ENCODE measurements around the gene NR1D1. TPM values are rescaled to one million over a fixed set of nuclear protein-coding genes. Genes with fewer than 3 reads are reported as not detected.

NR1D1 gene
- total RNA-seq, 4 donors from 2014 or later = 1.5 to 20.4 (median 18.3) TPM

- Histone ChIP-seq H3K27ac (peak overlapping the region in 2 of 4 donors; percentile 13 to 43), H3K4me1 (peaks cover 17 to 54% (median 24%) of the 10 kb centered on the region in 3 donors), H3K9me3 (no peaks in the 10 kb centered on the region), H3K4me3 (no peak overlapping the region), H3K27me3 (no peaks in the 10 kb centered on the region), H3K36me3 (peaks cover 0 to 80% of the 10 kb centered on the region in 2 donors)
- 70 to 79% methylated on average over 3 of the region's 3 CpGs for WGBS, 2 donors (ENCODE audit: low coverage in 1 of 2)
- ATAC-seq = no peak
- TF ChIP-seq, protein P1, sequence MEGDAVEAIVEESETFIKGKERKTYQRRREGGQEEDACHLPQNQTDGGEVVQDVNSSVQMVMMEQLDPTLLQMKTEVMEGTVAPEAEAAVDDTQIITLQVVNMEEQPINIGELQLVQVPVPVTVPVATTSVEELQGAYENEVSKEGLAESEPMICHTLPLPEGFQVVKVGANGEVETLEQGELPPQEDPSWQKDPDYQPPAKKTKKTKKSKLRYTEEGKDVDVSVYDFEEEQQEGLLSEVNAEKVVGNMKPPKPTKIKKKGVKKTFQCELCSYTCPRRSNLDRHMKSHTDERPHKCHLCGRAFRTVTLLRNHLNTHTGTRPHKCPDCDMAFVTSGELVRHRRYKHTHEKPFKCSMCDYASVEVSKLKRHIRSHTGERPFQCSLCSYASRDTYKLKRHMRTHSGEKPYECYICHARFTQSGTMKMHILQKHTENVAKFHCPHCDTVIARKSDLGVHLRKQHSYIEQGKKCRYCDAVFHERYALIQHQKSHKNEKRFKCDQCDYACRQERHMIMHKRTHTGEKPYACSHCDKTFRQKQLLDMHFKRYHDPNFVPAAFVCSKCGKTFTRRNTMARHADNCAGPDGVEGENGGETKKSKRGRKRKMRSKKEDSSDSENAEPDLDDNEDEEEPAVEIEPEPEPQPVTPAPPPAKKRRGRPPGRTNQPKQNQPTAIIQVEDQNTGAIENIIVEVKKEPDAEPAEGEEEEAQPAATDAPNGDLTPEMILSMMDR (IDR thresholded peaks at IDR 0.05) = no peak
- TF ChIP-seq POLR2A (IDR thresholded peaks at IDR 0.05) = no peak
- TF ChIP-seq POLR2AphosphoS5 (IDR thresholded peaks at IDR 0.05) = no peak
- no peak for TF ChIP-seq EP300 (IDR thresholded peaks at IDR 0.05)
These were observed 20.8 kb downstream of the NR1D1 start for GRCh38 chr17:40079545-40079944.

- peaks cover 35 to 74% (median 53%) of the 10 kb centered on the region in 3 donors for H3K4me1 ChIP-seq
These were observed 23.8 kb downstream of the NR1D1 start for GRCh38 chr17:40076591-40076990.

DNA sequence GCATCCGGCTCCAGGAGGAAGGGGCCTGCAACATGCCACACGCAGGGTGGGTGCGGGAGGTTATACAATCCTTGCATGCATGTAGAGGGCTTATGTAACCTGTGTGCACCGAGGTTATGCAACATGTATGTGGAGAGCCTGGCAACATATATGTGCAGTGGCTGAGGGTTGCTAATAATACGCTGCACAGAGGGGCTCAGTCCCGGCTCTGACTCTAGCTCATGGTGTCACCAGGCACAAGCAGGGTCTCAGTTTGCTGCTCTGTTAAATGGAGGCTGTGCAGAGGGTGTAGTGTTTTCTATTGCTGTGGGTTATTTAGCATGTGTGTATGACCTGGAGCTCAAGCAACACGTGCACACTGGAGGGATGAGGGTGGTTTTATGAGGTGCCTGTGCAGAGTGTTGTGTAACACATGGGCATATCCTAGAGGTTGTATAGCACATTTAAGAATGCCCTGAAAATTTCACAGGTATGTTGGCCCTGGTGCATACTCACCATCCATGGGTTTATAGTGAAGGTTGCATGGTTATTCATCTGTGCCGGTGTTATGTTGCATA is 24.4 kb downstream of the NR1D1 start:
- Histone ChIP-seq H3K4me3 (peak overlapping the region in 1 of 2 donors; percentile 33), H3K9me3 (no peaks in the 10 kb centered on the region), H3K27ac (peak overlapping the region; percentile 66 to 99 (median 97)), H3K27me3 (no peaks in the 10 kb centered on the region), H3K4me1 (peaks cover 37 to 80% (median 59%) of the 10 kb centered on the region in 3 donors), H3K36me3 (peaks cover 0 to 57% of the 10 kb centered on the region in 2 donors)
- WGBS, 2 donors (ENCODE audit: low coverage in 1 of 2) = 58 to 100% methylated on average over 1 to 2 of the region's 8 CpGs
- ATAC-seq = no peak
- TF ChIP-seq EP300 (IDR thresholded peaks at IDR 0.05) (no peak), POLR2A (IDR thresholded peaks at IDR 0.05) (no peak)
- TF ChIP-seq, protein P1 (IDR thresholded peaks at IDR 0.05) = no peak

More at GRCh38 chr17:40076591-40076990, 23.8 kb downstream of the NR1D1 start:
- H3K4me3 ChIP-seq = no peak overlapping the region
- H3K27me3 ChIP-seq = no peaks in the 10 kb centered on the region
- 17 to 69% methylated on average over 1 to 7 of the region's 7 CpGs for WGBS, 2 donors (ENCODE audit: low coverage in 1 of 2)
- H3K9me3 ChIP-seq = no peaks in the 10 kb centered on the region
- peak overlapping the region in 3 of 4 donors; percentile 96 to 99 (median 98) for H3K27ac ChIP-seq
- no peak for ATAC-seq
- peaks cover 0 to 63% of the 10 kb centered on the region in 2 donors for H3K36me3 ChIP-seq
- TF ChIP-seq POLR2AphosphoS5 (IDR thresholded peaks at IDR 0.05) (no peak), EP300 (IDR thresholded peaks at IDR 0.05) (no peak), POLR2A (IDR thresholded peaks at IDR 0.05) (no peak)
- TF ChIP-seq, protein P1 (IDR thresholded peaks at IDR 0.05) = no peak

DNA sequence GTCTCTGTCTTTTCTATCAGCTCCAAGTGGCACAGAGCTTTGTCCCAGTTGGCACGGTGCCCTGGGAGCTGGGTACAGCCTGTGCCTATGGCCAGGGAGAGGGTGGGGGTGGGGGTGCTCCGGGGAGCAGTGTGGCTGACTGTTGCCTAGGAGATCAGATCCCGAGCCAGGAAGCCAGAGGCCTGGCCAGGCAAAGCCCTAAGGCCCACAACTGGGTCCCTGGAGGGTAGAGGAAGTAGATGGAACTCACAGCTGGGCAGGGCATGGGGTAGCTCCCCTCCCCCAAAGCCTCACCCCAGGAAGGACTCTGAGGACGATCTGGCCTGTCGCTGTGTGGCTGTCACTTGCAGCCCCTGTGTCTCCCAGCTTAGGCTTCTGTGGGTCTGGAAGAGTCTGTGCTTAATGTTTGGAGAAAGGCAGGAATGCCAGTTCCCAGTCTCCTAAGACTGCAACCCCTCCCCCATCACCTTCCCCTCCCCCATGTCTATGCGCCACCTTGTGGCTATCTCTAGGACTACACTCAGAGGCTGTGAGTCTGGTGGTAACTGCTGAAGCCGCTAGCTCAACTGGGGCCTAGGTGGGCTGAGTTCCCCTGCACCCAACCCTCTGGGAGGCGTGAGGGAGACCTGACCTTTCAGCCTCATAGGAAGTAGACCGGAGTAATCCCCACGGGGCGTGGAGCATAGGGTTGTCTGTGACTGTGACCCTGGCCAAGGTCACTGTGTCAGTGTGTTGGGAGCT is 25.0 kb downstream of the NR1D1 start:
- H3K36me3 ChIP-seq = peaks cover 0 to 51% of the 10 kb centered on the region in 2 donors
- no peaks in the 10 kb centered on the region for H3K9me3 ChIP-seq
- ATAC-seq = peak; percentile 74
- WGBS, 2 donors (ENCODE audit: low coverage in 1 of 2) = 0% methylated on average over 3 of the region's 11 CpGs; no CpG with 5 or more reads in 1 of the 2 donors
- peak; percentile 64 for TF ChIP-seq POLR2AphosphoS5 (IDR thresholded peaks at IDR 0.05)
- TF ChIP-seq, protein P1 (IDR thresholded peaks at IDR 0.05) = peak in 3 of 4 experiments; percentile 91 to 96 (median 92)
- TF ChIP-seq POLR2A (IDR thresholded peaks at IDR 0.05) = no peak
- H3K4me1 ChIP-seq = peaks cover 40 to 87% (median 65%) of the 10 kb centered on the region in 3 donors
- peak overlapping the region; percentile 66 to 99 (median 97) for H3K27ac ChIP-seq
- H3K4me3 ChIP-seq = peak overlapping the region in 1 of 2 donors; percentile 33
- no peaks in the 10 kb centered on the region for H3K27me3 ChIP-seq
